GM21619 (cell line): ENCODE results near the gene NPAS3.

Experiments
- ATAC-seq: cut with Tn5 transposase; IDR thresholded peaks from one replicate; pipeline ENCODE4 v1.9.1; 2021; ENCODE audit not compliant: unreplicated experiment

The NPAS3 gene

DNA sequence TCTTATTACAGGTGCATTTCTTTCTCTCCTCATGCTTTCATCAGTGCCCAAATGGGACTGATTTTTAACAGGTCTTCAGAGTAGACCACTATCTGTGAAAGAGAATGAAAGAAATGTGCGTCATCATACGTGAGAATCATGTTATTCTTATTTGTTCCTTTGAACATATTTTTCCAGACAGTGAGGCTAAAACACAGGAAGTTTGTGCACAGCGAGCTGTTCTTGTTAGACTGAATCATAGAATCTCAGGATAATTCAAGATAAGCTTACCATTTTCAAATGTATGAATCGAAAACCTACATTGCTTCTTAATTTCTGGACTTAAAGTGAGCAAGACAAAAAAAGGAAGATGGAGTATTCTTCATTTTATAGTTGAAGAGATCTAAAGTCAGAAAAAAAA lies 629.1 kb downstream of the NPAS3 start:
- ATAC-seq, result no peak

DNA sequence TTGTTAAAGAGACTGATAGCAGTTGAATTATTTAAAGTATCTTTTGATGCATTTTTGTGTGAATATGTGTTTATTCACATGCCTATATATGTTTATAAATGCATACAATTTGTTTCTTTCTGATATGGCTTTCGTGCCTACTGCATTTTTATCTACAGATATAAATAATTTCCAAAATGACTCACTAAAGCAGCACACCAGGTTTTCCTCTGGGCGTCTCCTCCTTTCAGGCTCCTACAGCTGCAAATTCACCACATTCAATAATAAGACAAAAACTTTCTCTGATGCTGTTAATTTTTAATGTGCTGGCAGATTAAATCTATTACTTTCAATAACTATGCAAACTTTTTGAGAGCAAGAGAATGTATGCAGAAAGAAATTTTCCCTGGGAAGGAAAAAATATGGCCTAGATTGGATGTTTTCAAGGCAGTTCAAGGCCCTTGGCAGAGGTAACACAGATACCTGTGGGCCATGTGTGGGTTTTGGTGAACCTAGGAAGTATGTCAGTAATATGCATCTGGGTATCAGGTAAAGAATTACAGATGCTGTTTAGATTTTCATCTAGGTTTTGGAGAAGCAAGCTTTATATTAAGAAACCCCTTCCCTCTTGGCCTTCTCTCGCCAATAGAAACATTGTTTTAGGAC lies 630.4 kb downstream of the NPAS3 start:
- ATAC-seq, result no peak

DNA sequence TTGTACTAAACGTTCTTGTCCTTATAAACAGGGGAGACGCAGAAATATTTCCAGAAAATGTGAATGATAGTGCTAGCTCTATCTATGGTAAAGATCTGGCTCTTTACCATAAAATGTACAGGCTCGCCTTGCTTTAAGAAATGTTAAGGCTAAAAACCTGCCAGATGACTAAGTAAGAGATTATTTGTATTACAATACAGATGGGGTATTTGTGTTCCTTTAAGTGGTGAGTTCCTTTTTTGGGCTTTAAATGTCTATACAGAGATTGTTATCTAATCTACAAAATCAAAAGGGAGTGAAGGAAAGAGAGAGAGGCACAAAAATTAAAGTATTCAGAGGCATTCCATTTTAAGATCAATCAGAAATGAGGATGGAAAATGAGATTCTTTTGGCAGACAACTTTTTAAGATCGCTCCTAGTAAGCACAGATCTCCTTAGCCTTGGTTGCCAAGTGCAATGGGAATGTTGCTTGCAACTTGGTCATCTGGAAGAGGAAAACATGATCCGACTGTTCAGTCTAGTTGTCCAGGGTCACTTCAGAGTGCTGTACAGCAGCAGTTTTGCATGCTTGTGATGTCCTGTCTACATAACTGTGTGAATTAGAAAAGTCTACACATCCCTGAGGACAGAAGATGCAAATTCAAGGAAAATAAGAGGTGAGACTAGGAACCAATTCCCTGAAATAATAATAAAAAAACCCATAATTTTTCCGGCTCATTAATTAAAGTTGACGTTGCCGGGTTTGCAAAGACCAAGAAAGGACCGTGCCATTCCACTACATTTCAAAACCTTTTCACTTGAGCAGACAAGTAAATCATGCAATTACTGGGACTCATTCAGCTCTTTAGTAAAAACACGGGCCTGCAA lies 631.4 kb downstream of the NPAS3 start:
- no peak for ATAC-seq

DNA sequence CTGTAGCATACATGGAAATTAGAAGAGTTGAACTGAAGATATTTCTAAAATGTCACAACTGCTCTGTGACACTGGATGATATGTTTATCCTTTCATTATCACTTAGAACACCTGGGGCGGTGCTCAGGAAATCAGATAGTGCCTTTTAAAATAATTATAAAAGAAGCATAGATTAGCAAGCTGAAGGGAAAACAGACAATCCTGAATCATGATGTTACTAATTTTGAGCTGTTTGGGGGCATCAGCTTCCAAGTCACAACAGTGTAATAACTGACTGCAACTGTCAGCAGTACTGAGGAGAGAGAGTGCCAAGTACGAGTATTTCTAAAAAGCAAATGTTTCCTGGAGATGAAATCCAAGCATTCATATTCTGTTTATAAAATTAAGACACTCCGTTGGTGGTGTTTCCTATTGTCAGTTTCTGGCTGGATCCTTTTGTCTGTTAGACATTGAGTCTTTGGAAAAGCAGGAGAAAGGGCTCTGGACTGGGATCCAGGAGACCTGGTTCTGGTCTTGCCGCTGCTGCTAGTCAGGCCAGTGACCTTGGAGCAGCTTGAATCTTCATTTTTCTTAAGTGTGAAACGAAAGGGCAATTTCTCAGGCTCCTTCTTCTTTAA lies 632.1 kb downstream of the NPAS3 start:
- ATAC-seq, result no peak

DNA sequence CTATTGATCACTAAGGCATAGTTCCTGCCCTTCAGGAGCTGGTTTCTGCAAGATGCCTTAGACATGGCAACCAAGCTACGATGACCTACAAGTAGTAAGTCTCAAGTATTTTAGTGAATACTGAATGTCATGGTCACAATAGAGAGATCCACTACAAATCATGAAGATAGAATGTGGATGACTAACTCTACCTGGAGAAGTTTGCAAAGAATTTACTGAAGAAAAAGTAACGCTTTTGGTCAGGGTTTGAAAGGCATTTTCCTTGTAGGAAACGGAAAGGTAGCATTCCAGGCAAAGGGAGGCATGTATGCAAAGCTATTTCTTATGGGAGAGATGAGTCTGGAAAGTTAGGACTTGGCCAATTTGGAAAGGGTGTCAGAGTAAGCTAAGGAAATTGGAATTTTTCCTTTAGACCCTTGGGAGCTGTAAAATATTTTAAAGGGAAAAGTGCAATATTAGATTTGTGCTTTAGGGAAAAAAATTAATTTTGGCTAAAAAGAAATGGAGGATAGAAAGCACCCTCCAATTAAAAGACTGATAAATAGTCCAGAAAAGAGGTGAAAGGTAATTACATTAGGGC lies 634.7 kb downstream of the NPAS3 start:
- no peak for ATAC-seq

DNA sequence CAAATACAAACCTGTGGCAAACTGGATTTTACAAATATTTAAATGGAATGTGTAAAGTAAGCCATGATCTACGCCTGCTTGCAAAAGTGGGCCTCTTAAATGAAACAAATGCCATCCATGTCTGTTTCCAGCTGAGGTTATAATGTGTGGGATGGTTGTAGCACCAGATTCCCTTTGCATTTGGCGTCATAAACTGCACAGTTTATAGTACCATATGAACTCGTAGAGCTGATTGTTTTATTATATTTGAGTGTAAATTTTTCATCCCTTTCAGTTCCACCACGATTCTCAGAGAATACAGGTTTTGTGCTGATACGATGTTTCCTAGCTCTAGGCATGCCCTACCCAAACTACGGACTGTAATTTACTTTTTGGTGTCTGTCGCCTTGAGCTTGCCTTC lies 637.3 kb downstream of the NPAS3 start:
- ATAC-seq, result no peak

DNA sequence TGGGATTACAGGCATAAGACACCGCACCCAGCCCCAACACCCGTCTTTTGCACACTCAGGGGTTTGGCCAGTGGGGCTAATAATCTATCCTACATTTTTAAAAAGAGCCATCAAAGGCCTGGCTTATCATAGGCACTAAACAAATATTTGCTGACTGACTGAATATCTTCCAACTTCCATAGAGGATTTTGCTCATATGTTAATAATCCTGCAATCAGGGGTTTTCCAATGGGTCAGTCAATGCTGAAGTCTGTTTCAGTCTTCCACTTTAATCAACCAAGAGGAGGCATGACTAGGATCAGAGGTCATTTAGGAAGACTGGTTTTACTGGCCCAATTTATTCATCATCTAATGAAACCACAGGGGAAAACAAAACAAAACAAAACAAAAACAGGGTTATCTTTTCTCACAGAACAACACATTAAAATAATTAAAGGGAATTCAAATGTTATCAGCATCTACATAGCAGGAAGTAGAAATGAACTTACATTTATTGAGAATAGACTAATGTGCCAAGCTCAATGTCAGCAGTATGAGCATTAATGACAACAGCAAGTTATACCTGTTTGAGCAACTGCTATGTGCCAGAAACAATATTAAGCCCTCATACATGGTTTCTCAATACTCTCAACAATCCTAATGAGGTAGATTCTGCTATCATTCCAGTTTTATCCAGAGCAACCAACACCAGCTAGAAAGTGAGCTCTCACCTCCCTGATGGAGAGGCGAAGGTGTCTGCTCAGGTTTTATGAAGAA lies 640.0 kb downstream of the NPAS3 start:
- no peak for ATAC-seq

DNA sequence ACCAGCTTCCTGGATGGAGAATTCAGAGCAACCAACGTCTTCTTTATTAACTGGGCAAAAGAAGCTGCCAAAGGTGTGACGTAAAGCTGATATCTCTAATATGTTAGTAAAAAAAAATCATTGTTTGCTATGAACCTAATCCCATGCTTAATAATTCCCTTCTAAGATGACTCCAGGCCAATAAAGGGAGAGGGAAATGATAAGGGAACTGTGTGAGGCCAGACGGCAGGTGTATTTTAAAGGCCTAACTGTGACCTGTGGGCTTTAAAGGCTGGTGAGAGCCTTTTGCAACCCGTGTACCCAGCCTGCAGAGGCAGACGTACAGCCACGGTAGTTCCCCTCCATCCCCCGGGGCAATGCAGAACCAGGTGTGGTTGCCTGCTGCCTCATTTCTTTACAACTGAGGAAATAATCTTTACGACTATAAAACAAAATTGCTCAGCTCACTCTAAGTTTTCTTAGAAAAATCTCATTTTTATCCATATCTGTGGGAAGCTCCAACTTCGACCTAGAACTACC lies 641.6 kb downstream of the NPAS3 start:
- ATAC-seq, result no peak

DNA sequence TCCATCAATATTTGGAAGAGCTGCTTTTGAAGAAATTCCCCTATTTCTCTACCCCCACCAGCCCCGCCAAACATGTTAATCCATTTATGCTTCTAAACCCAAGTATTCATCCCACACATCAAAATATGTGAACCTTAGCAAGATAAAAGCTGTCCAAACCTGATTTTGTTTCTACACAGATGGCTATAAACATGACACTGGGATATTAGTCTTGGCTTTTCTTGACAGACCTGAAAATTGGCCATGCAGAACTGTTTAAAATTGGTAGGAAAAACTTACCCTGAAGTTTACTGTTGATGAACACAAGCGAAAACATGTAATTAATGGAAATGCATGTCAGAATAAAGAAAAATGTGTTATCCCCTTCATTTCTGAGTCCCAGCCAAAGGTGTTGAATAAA lies 642.2 kb downstream of the NPAS3 start:
- ATAC-seq, result no peak

DNA sequence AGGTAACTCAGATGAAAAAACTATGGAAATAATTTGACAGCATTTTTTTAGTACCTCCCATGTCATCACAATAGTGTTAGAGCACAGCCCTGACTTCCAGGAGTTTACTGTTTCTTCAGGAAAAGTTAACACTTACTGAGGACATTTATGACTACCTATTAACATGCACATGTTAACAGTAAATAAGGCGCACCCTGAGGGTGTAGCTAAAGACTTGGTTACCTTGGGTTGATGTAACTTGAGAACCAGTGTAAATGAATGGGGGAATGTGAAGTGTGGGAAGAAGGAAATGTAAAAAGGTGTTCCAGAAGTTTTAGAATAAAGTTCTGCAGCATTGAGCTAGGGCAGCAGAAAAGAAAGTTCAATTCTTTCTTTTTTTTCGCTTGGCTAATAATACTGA lies 646.0 kb downstream of the NPAS3 start:
- ATAC-seq, result no peak

DNA sequence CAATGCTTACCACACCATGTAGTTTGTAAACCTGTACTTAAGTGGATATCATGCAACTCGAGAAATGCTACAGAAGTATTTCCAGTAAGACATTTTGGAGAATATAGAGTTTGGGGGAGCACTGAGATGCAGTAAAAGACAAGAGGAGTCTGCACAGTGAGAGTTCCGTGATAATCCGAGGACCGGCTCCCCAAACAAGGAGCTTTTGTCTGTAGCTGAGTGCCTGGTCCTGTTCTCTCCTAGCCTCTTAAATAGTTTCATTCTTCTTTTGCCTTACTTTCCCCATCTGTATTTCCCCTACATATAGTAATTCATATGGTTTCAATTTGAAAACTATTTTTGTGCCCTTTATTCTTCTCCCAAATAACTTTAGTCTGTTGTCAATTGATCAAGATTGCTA lies 648.1 kb downstream of the NPAS3 start:
- ATAC-seq, result no peak

DNA sequence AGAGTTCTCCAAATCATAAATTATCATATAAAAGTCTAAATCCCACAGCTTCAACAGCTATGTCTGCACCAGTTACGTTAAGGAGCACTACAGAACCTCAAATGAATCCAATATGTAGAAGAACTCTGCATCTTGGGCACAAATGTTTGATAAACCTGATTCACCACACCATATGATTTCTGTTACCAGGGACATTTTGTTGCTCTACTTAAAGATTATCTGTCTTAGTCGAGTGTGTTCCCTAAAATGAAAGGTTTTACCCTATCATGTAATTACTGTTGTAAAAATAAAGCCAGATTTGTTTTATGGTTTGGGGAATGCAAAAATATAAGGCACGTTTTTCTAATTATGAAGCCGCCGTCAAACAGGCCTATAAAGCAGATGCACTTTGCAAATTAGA lies 649.1 kb downstream of the NPAS3 start:
- no peak for ATAC-seq

DNA sequence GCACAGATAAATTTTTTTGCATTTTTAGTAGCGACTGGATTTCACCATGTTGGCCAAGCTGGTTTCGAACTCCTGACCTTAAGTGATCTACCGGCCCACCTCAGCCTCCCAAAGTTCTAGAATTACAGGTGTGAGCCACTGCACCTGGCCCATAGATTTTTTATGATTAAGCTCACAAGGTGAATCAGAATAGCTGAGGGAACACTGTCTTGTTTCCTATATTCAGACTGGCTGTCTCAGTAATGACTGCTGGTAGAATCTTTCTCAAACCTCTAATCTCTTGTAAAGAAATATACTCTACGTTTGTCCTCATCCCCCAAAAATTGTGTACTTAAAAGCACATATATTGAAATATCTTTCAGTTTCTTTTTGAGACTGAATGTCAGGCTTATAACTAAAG lies 650.1 kb downstream of the NPAS3 start:
- ATAC-seq, result no peak

DNA sequence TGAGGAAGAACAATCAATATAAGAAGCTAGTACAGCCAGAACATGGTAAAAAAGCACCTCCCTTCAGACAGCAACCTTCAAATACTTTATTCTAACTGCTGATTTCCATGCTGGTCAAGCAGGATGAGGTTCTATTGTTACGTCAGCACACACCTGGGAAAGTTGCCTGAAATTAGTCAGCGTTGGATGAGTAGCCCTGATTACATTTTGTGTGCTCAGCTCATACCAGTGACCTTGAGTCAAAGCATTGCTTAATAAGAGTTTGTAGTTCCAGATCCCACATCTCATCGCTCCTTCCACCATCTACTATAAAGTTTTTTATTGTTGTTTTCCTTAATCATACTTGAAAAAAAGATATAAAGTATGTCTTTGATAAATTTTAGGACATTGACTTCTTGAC lies 650.7 kb downstream of the NPAS3 start:
- no peak for ATAC-seq

DNA sequence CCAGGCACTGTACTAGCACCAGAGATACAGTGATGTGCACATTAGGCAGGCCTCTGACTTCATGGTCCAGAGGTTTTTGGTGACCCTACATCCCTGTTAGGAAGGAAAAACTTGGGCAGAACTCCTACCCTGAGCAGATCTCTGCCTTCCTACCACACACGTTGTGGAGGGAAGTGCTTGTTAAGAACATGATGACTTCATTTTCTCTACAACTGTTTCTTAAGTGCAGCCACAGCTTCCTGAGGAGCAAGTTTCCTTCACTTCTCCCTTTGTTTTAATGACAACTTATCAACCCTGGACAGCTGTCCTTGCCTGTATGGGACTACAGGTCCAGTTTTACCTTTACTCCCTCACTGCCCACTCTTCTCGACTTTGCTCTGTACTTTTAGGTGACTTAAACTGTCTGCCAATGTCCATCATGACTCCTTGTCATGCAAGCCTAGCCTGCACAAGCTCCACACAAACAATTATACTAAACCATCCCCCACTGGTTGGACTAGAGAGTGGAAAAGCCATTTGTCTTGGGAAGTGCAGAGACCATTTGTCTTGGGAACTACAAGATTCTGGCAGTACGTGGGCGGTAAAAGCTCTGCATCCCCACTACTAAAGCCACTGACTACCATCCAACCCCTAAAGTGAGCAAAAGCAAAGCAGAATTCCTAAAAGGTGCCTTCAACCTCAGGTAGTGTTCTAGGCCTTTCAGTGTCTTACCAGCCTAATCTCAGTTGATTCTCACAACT lies 652.4 kb downstream of the NPAS3 start:
- ATAC-seq, result no peak

DNA sequence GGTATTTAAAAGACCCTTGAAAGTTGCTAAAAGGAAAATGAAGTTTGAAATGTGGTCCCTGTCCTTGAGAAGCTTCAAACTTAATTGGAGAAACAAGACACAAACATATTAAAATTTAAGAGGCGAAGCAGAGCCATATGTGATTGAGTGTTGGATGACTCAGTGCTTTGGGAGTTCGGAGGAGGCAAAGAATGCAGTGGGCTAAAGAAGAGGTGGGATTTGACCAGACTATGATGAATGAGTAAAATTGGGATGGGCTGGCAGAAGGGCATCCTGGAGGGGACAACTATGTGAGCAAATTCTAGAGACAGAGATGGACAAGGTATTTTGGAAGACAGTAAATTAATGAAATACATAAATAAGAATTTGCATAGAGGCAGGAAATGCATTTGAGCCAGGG lies 653.6 kb downstream of the NPAS3 start:
- no peak for ATAC-seq

DNA sequence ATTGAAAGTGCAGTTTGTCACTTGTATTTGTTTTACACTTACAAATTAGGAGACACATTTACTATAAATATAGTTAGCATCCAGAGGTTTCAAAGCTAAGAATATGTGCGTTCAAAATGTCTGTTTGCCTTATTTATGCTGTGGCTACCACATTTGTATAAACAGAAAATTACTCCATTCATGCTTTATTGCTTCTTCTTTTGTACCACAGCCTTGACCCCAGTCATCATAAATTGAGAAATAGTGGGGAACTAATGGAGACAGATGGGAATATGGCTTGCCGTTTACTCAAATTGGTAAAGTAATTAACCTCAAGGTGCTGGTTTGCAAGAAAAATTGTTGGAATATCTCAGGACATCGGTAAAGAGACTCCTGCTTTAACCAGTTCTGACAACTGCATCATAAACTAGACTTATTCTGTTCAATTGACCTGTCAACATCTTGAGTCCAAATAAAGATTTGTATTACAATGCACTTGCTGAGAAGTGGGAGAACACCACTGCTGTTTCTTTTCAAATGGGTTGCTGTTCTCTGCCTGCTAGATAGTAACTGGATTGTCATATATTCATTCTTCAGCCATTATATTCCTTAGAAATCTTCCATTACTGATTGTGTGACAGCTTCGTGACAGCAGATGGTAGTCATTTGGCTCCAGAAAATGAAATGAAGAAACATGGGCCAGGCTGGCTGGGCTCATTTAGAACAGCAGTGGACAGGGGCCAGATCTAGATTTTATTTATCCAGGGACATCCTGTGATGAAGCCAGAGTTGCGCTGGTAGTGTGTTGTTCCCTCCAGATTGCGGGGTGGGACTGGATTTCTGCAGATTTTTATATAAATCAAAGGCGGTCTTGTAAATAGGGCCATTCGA lies 657.8 kb downstream of the NPAS3 start:
- ATAC-seq, result no peak

DNA sequence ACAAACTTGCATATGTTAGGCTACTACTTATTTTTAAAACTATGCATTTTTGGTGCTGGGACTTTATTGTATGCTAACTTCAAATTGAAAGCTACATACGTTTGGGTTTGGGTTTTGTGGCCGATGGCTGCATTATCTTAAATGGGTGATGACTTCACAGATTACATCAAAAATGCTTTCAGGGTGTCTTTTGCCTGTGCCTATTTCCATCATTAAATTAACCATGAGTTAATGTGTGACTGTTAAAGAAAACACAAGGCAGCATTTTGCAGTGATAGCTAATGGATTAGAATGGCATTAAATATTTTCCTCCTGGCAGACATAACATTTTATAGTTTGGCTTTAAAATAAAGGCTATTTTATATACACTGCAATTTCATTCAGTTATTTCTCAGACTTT lies 659.9 kb downstream of the NPAS3 start:
- ATAC-seq, result no peak

DNA sequence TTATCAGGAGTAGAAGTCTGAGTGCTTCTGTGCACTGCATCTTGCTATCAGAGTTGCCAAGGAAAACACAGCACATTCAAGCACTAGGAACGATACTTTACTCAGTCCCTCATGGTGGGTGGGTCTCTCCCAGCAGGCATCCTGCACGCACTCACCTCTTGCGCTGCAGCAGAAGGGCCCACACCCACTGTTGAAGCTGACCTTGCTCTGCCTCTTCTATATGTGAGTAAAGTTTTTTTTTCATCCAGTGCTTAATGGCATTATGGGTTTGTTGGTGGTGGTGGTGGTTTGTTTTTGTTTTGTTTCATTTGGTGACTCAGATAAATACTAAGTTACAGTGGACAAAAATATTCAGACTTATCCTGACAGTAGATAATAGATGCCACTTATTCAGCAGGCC lies 663.7 kb downstream of the NPAS3 start:
- ATAC-seq, result no peak
